HG03095 (cell line): ENCODE data around the gene ALPI.

Source experiments
- ATAC-seq: cut with Tn5 transposase; IDR thresholded peaks from one replicate; pipeline ENCODE4 v1.9.1; 2021; ENCODE audit warnings: moderate library complexity; ENCODE audit not compliant: unreplicated experiment

ALPI gene

GRCh38 chr2:232483923-232484627, 28.1 kb downstream of the ALPI start:
- ATAC-seq: no peak

DNA sequence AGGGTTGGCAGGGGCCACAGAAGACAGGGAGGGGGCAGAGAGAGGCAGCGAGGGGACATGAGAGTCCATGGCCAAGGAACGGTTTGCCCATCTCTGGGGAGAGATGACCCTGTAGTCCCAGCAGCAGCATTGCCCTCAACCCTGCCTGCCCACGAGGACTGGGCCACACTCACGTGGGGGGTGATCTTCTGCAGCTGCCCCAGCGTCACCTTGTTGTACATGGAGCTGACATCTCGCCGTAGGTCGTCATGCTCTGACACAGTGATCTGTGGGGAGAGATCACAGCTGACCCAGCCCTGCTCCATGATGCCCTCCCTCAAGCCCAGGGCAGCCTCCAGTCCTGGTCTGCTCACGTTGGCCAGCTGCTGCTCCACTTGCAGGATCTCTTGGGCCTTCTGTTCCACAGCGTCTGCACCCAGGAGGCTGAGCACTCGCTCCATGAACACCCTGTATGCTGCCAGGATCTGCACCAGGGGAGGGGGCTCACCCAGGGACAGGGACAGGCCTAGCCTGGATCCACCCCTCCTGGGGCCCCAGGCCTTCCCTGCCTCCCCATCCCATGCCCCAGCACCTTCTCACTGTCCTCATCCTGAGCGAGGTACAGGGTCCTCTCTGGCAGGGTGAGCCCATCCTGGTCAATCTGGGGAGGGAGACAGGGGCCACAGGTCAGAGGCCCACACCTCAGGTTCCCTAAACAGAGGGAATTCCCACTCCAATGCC, 28.8 kb downstream of the ALPI start:
- no peak for ATAC-seq

- ATAC-seq: no peak
Observed at GRCh38 chr2:232485348-232485756, 29.4 kb downstream of the ALPI start.

GRCh38 chr2:232485757-232486557, 30.0 kb downstream of the ALPI start:
- ATAC-seq: no peak

DNA sequence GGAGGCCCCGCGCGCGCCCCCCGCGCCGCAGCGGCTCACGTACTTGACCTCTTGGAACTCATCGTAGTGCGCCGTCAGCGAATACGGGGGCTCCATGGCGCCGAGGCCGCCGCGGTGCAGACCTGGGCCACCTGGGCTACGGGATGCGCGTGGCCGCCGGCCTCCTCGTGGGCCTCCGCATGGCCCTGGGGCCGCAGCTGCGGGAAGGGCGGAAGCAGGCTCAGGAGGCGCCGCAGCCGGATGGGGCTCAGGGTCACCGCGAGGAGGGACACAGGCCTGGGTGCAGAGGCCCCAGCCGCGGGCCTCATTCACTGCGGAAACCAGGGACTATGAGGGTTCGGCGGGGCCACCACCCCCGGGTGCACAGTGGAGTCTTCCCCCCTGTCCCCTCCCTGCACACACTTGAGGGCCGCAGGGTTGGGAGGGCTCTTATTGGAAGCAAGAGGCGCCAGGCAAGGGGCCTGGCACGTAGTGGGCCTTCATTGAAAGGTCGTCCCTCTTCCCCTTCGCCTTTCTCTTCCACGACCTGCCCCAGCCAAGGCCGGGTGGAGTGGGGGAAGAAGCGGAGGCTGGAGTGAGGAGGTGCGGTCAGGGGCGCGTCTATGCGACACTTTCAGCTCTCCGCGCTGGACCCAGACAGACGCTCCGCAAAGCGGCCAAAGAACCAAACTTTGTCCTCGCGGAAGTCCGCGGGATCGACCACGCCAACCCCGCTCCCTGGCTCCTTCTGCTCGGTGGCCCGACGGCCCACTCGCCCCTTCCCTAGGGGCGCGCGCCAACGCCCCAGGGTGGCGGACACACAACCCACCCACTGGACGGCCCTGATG, 30.8 kb downstream of the ALPI start:
- no peak for ATAC-seq

- ATAC-seq: no peak
Observed at GRCh38 chr2:232487385-232488096, 31.6 kb downstream of the ALPI start, which contains the start of gene ECEL1. Gene ECEL1 (minus strand): TSS chr2:232487834. CDS start chr2:232486653, 1,181 bp downstream.

DNA sequence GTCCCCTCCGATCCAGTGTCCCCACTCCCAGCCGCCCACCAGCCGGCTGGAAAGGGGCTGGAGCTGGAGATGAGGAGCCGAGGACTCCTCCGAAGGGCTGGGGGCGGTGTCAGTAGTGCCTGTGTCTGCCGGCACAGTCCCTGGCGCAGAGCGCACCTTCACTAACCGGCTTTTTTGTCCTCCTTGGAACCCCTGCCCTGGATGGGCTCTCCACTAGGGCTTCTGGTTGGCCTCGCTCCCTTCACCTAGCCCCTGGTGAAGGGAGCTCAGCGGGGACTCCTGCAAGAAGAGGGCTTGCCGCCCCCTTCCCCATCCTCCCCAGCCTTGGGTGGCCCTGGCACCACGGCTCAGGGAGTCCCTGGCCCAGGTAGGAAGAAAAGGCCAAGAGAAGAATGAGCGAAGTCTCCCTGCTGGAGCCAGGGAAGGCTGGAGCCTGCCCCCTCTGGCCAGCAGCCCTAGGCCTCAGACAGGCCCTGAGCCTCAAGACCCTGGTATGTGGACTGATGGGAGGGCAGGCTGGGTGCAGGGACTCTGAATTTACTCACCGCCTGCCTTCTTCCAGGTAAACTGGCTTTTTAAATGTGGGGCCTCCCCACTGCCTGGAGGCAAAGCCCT, 32.3 kb downstream of the ALPI start:
- ATAC-seq: no peak

DNA sequence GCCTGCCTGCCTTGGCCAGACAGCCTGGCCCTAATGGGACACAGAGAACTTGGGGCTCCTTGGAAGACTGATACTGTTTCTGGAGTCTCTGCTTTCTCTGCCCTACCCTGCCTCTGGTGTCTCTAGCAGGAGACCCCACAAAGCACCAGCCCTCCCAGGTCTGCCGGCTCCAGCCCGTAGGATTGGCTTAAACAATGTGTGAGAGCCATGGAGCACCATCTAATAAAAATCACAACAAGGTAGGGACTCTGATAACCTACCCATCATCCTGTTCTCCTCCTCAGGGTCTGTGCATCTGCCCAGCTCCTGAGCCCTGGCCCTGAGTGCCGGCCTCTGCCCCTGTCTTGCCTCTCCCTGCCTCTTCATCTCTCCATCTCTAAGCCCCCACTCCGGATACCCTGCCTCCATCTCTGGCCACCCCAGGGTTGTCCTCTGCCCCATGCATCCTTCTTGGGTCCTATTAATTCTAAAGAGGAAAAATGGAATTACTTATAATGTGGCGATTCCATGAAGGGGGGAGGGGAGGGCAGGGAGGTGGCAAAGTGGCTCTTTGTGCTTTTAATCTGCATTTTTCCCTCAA, 32.9 kb downstream of the ALPI start:
- ATAC-seq: no peak

DNA sequence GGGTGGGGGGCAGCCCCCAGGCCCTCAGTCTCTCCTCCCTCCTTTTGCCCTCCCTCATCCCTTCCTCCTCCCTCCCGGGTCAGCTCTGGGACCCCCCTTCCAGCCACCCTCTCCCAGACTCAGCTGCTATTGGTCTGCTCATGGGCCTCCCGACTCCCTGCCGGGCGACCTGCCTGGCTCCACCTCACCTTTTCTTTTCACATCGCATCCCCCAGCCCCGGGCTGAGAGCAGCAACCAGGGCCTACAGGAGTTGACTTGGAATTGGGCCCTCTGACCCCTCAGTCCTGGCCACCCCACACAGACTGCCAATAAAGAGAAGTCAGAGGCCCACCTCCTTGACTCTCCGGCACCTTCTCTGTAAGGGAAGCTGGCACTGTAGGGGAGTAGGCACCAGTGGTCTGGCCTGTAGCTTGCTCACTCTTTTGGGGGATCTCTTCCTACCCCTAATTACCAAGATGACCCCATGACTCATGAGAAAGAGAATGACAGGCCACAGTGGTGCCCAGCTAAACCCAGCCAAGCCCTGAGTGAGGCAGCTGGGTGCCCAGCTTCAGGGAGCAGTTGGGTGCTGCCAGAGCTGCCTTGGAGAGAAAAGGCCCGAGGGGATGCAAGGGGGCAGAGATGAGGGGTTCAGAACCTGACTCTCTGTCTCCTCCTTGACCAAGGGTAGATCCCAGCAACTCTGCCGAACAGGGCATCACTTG, 33.7 kb downstream of the ALPI start:
- ATAC-seq: no peak

DNA sequence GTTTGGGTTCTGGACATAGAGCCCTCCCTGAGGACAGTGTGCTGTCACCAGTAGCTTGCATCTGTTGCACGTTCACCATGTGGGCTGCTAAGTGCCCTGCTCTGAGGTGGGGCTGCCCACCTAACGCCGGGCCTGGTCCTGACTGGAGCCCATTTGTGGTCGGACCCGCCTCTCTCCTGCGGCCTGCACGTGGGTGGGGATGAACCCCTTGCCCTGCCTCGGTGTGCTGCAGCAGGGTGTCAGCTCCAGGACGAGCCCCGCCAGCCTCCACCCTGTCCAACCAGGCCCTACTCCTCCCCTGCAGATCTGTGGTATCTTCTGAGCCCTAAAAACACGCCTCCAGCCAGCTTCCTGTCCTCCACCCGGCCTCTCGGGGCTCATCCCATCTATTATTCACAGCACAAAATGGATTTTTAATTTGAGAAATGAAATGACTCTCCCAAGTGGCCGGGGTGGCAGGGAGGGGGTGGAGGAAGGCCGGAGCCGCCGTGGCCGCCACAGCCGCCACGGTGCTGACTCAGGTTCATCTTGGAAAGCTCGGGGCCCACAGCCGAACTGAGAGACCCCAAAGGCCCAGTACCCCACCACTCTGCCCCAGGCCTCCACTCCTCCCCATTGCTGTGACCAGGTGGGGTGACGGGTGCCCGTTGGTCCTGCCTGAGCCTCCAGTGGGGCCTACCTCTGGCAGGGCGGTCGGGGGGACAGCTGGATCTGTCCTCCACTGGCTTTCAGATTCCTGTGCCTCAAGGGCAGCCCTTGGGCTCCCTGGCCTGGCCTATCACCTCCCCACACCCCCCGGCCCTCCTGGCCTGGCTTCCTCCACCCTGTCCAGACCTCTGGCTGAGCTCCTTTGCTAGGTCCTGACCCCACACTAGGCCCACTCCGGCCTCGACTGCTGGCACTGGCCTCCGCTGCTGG, 34.5 kb downstream of the ALPI start:
- no peak for ATAC-seq

GRCh38 chr2:232491139-232491780, 35.3 kb downstream of the ALPI start:
- ATAC-seq: no peak

GRCh38 chr2:232492236-232492848, 36.4 kb downstream of the ALPI start:
- no peak for ATAC-seq

DNA sequence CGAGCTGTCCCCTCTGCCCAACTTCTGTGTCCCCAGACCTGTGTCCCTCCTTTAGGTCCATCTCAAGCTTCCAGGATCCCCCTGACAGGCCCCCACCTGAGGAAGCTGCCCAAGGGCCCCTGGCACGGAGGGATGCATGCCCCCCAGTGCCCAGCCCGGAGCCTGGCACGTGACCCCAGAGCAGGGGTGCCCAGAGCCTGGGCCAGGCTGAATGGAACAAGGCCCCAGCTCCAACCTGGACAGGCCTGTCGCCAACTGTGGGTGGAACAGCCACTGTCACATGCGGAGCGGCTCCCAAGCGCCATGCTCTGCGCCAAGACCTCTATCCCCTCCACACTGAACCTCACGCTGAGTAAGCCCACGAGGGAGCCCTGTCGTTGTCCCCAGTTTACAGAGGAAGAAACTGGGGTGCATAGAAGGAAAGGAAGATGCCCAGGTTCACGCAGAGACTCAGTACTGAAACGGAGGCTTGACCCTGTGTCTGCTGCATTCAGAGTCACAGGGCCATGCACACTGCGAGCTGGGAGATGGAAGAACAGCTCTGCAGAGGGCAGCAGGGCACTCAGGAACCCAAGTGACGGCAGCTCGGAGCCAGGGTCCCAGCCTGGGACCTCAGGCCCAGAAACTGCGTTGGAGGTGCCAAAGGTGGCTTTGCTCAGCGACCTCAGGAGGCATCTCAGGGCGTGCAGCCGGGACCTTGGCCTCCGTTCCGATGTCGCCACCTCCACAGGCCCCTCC, 37.2 kb downstream of the ALPI start:
- no peak for ATAC-seq

GRCh38 chr2:232493701-232494474, 37.9 kb downstream of the ALPI start:
- ATAC-seq: no peak

DNA sequence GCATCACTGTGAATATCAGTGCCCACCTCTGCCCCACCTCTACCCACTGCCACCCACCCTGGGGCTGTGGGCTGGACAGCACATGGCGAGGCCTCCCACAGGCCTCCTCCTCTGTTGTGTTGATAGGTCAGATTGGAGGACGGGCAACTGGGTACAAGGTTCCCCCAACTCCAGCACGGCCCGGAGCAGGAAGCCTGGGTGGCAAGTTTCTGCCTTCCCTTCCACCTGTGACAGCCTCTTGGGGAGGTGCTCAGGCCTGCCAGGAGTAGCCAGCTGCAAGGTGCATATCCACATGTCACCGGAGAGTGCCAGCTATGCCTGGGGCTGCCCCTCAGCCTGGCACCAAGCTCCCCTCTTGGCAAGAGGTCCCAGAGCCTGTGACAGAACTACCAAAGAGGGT, 38.6 kb downstream of the ALPI start:
- ATAC-seq: no peak
